ENCODE results near the gene PIP5K1C. TPM values are rescaled to one million over a fixed set of nuclear protein-coding genes. Genes with fewer than 3 reads are reported as not detected.

PIP5K1C gene
- total and polyA plus RNA-seq, 2 donors (not counting 1 experiment from before 2014, with no cell fraction given): 10.4 to 46.7 TPM

- Histone ChIP-seq H3K9me3 (ENCODE audit: control extremely low read depth in 1 of 3, control insufficient read depth in 2 of 3, insufficient read depth in 1 of 3, low read length in 2 of 3) (peaks cover 0 to 3% (median 0%) of the 10 kb centered on the region in 3 donors), H4K20me1 (ENCODE audit: control insufficient read depth, insufficient read depth, low read length, poor library complexity, severe bottlenecking) (no peaks in the 10 kb centered on the region), H2AFZ (ENCODE audit: insufficient read depth, low read depth, low read length, poor library complexity, severe bottlenecking) (no peak overlapping the region), H3K9ac (ENCODE audit: low read length) (no peak overlapping the region), H3K4me3 (ENCODE audit: control extremely low read depth in 1 of 5, extremely low read depth in 1 of 5, insufficient read depth in 1 of 5, low read depth in 2 of 5, low read length in 4 of 5) (no peak overlapping the region), H3K36me3 (replicated peaks in 1 of 2; ENCODE audit: control extremely low read depth in 1 of 2, control insufficient read depth in 1 of 2, extremely low read depth in 1 of 2, insufficient read depth in 2 of 2, low read length in 1 of 2) (no peaks in the 10 kb centered on the region), H3K4me2 (replicated peaks; ENCODE audit: low read depth, low read length, poor library complexity, severe bottlenecking) (no peak overlapping the region), H3K27me3 (replicated peaks in 1 of 4; ENCODE audit: control extremely low read depth in 1 of 4, control insufficient read depth in 3 of 4, insufficient read depth in 4 of 4, low read length in 3 of 4) (peaks cover 0 to 25% (median 12%) of the 10 kb centered on the region in 4 experiments), H3K4me1 (ENCODE audit: control insufficient read depth in 2 of 2, insufficient read depth in 2 of 2, low read length in 2 of 2) (peaks cover 5 to 7% of the 10 kb centered on the region in 2 donors), H3K27ac (ENCODE audit: low read length in 2 of 2) (no peak overlapping the region), H3K79me2 (ENCODE audit: control insufficient read depth, insufficient read depth, low read length) (no peaks in the 10 kb centered on the region)
- Mint-ChIP-seq H3K4me3 (no peak overlapping the region), H3K27me3 (peaks cover 10% of the 10 kb centered on the region), H3K4me1 (peaks cover 3% of the 10 kb centered on the region), H3K9me3 (ENCODE audit: insufficient read depth) (no peaks in the 10 kb centered on the region), H3K27ac (no peak overlapping the region)
- intact Hi-C loops (cut with micrococcal nuclease): no loop called here
- ATAC-seq (ENCODE audit: low read depth) (no peak), DNase-seq (no peak)
- CTCF ChIA-PET: interaction anchor here (1.3 to 1.4 kb wide), 2 partner anchors 24 to 106 kb away, joined by 3 to 4 read pairs; no protein-coding TSS in a partner anchor
- no peak for TF ChIP-seq CTCF (IDR thresholded peaks at IDR 0.05)
- no peak for TF ChIP-seq EZH2 (IDR thresholded peaks at IDR 0.05; ENCODE audit: borderline replicate concordance, insufficient read depth, low read depth, low read length, poor library complexity, severe bottlenecking)
- POLR2A ChIA-PET: interaction anchor here (0.6 kb wide), 1 partner anchor 63 kb away, joined by 3 read pairs; no protein-coding TSS in a partner anchor
- whole genome bisulfite sequencing (ENCODE audit: insufficient coverage): 86% methylated on average over 16 of the region's 16 CpGs
These were observed 15.9 kb upstream of the PIP5K1C start for GRCh38 chr19:3716147-3716668.

Measured in B cell (primary cell).